Measurements from ENCODE around the gene SLC29A2. TPM values are rescaled to one million over a fixed set of nuclear protein-coding genes. Genes with fewer than 3 reads are reported as not detected.

The SLC29A2 gene
- 10 to 100 TPM; 16.0 to 16.2 TPM for total RNA-seq

DNA sequence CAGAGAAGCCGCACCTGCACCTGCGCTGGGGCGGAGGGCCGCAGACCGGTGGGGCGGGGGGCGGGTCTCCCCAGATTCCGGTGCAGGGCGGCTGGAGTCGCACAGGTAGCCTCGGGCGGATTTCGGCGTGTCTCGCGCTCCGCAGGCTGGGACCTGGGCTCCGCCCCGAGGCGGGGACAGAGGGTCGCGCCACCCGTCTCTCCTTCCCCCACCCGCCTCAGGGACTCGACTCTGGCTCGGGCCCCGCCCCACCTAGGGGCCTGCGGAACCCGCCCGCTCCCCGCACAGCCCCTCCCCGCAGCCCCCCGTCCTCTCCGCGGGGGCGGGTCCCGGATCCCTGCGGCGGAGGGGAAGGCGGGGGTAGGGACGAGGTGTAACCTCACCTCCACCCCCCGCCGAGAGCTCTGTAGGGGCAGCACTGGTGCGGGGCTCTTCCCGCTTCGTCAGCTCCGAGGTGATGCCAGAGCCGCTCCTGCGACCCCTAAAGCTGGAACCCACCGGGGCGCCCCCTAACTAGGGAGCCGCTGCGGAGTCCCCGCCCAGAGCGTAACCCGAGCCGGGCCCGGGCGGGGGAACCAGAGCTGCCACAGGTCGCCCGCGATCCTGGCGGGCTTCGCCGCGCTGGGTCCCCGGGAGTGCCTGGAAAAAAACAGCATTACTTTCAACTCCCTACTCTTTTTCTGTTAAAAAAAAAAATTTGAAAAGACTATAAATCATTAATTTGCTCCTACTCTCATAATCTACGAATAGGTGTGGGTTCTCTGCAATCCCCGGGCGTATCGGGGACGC is at the start of gene SLC29A2:
TSS of gene SLC29A2 (minus strand) at position 134 of the 789 bp plus-strand sequence. CDS start 169 bp downstream, outside the sequence.

GRCh38 chr11:66420671-66421476 is 49.3 kb upstream of the SLC29A2 start, which contains the start of gene NPAS4:
NPAS4 (plus strand) TSS chr11:66421035; CDS start chr11:66421180, 145 bp downstream.

DNA sequence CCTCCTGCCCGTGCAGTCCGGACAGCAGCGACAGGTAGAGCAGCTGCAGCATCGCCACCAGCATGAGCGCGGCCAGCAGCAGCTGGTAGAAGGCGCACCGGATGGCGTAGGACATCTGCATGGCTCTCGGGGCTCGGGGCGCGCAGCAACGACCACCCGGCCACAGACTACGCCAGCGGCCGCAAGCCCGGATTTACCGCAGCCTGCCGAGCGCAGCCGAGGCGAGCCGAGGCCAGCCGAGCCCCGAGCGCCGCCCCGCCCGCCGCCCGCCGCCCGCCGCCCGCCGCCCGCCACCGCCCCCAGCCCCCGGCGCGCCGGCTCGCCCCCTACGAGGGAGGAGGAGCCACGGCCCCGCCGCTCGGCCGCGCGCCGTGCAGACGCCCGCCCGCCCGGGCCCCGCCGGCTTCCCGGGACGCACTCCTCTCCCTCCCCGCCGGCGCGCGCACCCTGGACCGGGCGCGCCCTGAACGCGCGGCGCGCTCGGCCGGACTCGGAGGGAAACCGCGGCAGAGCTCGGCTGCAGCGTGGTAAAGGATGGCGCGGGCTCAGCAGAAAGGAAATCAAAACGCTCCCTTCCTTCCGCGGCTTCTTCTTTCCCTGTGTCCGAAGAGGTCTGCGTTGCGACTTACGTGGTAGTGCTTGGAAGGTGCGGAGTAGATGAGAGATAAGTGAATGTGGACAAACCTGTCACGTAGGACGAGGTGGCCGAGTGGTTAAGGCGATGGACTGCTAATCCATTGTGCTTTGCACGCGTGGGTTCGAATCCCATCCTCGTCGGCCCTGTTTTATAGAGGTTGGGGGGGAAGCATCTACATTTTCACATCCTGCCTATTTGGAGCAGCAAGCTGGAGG is 23.9 kb downstream of the SLC29A2 start, which contains the start of gene B4GAT1:
TSS of gene B4GAT1 (minus strand) at position 205 of the 852 bp plus-strand sequence. CDS start at position 121, 84 bp downstream.

DNA sequence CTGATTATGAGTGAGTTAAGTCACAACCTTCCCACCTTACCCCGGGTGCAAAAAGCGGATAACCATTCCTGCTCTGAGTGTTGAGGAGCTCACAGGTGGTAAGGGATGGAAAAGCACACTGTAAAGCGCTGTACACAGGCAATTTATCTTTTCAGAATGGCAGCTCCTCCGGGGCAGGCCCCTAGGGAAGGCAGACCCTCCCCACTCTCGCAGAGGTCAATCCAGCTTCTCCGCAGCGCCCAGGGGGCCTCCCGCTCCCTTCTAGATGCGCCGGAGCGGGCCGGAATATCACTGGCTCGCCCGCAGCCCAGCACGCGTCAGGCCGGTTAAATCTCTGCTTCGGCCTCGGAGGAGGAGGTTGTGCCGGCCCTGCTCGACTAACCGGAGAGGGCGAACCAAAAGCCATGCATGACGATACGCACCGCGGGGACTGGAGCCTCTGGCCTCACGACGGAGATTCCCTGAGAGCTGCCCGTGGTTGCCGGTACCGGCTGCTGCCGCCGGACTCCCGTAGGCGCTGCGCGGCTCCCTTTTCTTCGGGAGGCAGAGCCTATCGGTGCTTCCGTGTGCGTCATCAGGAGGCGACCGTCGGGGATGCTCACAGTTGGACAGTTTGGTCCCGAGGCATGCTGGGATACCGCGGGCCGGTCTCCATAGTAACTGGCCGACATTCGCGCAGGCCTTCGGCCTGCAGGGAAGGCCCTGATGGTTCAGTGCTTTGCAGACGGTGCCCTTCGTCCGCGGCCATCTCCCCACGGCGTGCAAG is 26.8 kb downstream of the SLC29A2 start, which contains the start of gene BRMS1:
TSS of gene BRMS1 (minus strand) at position 555 of the 766 bp plus-strand sequence. CDS start 2,870 bp downstream, outside the sequence.

DNA sequence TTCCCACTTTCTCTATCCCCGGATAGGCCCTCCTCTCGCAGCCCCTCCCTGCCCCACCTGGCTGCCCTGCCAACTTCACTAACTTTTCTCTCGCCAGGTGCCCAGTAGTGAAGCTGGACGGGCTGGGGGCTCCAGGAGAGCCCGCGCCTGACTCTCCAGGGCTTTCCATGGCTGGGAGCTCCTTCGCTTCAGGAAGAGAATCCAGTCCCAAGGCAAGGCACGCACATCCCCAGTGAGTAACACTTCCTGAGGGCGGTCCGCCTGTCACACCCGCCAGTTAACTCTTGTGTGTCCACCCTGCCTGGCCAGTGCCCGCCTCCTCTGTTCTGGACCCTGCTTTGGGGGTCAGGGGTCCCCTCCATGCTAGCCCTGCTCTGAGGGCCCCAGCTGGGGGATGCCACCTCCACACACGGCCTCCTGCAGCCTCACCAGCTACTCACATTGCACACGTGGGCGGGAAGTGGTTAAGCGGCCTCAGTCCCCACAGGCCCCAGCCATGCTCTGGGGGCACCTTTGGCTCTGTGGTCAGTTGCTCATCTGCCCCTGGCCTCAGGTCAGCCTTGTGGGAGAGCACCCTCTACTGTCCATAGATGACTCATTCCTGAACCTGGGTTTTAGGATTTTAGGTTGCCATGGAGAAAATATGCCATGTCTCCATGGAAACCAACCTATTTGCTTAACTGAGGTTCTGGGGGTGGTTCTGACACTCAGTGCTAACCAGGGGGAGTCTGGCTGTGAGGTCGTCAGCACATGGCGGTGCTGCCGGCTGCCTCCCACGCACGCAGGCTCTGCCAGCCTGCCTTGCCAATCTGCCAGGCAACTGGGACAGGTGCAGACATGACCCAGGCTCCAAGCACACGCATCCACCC is 35.1 kb downstream of the SLC29A2 start, which contains the start of gene RIN1:
TSS of gene RIN1 (minus strand) at position 201 of the 869 bp plus-strand sequence. CDS start at position 169, 32 bp downstream.

DNA sequence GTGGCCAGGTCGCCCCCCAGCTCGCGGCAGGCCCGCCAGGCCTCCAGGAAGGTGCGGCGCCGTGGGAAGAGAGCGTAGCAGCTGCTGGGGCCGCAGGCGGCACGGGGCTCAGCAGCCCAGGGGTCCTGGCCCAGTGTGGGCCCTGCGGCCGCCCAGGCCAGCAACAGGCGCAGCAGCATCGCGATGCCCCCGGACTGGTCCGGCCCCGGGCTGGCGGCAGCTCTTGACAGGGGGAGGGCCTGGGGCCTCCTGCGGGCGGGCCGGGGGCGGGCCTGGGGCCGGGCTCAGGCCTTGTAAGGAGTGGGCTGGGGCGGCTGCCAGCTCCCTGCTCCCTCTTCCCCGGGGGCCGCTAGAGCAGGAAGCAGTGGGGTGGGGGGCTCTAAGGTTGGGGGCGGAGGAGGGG is 54.7 kb downstream of the SLC29A2 start, which contains the start of gene CD248:
TSS of gene CD248 (minus strand) at position 196 of the 403 bp plus-strand sequence. CDS start at position 179, 17 bp downstream.

Other genes with a start within 250 kb of the SLC29A2 start
- gene KLC2, start 114.1 kb downstream of the SLC29A2 start, total RNA-seq = 10 to 100 TPM; 30.9 to 39.3 TPM
- 100 to 1,000 TPM; 124 TPM for gene RAB1B, start 103.1 kb downstream of the SLC29A2 start, total RNA-seq
- 1 to 10 TPM; 2.6 TPM for gene CNIH2, start 93.6 kb downstream of the SLC29A2 start, total RNA-seq
- 10 to 100 TPM; 42.0 to 45.3 TPM for gene YIF1A, start 82.6 kb downstream of the SLC29A2 start, total RNA-seq
- gene TMEM151A, start 79.9 kb downstream of the SLC29A2 start, total RNA-seq = not detected
- 1 to 10 TPM; 9.0 to 9.1 TPM for gene CD248, start 54.7 kb downstream of the SLC29A2 start, total RNA-seq
- gene RIN1, start 35.3 kb downstream of the SLC29A2 start, total RNA-seq = 1 to 10 TPM; 3.6 to 4.3 TPM
- 10 to 100 TPM; 42.9 to 48.0 TPM for gene BRMS1, start 26.7 kb downstream of the SLC29A2 start, total RNA-seq
- 1 to 10 TPM; 9.4 to 9.8 TPM for gene B4GAT1, start 24.1 kb downstream of the SLC29A2 start, total RNA-seq
- under 1 TPM in 1 of 2 experiments, not detected in 1; 0.05 TPM for gene NPAS4, start 49.3 kb upstream of the SLC29A2 start, total RNA-seq
- 10 to 100 TPM; 53.0 to 57.4 TPM for gene MRPL11, start 67.1 kb upstream of the SLC29A2 start, total RNA-seq
- gene PELI3, start 95.1 kb upstream of the SLC29A2 start, total RNA-seq = 1 to 10 TPM; 7.5 to 9.5 TPM
- gene DPP3, start 108.7 kb upstream of the SLC29A2 start, total RNA-seq = 10 to 100 TPM; 61.8 to 62.5 TPM
- gene BBS1, start 138.9 kb upstream of the SLC29A2 start, total RNA-seq = 10 to 100 TPM; 14.8 to 16.2 TPM
- gene ZDHHC24, start 174.3 kb upstream of the SLC29A2 start, total RNA-seq = 10 to 100 TPM; 17.0 to 18.0 TPM
- gene ACTN3, start 175.1 kb upstream of the SLC29A2 start, total RNA-seq = under 1 TPM in 1 of 2 experiments, not detected in 1; 0.05 TPM
- gene CTSF, start 196.8 kb upstream of the SLC29A2 start, total RNA-seq = 1 to 10 TPM; 4.4 to 4.5 TPM
- gene CCDC87, start 221.3 kb upstream of the SLC29A2 start, total RNA-seq = under 1 TPM in 1 of 2 experiments, not detected in 1; 0.07 TPM
- gene CCS, start 221.4 kb upstream of the SLC29A2 start, total RNA-seq = 10 to 100 TPM; 36.7 to 40.0 TPM
- gene RBM14, start 244.9 kb upstream of the SLC29A2 start, total RNA-seq = 100 to 1,000 TPM; 112 to 125 TPM